Measurements from ENCODE around the gene SGK2.
"Not testable (repeated sequence)": the region's sequence is repeated elsewhere in the genome, so short reads cannot be mapped to it uniquely, and the experiment has no call there.

SGK2 gene

GRCh38 chr20:43564993-43565757, 6.3 kb downstream of the SGK2 start:
- DNase-seq, result no peak

GRCh38 chr20:43565758-43566104, 6.9 kb downstream of the SGK2 start:
- DNase-seq, result no peak

- DNase-seq, result no peak
Measured at GRCh38 chr20:43567477-43567876, 8.7 kb downstream of the SGK2 start.

GRCh38 chr20:43568706-43569105, 9.9 kb downstream of the SGK2 start:
- no peak for DNase-seq

GRCh38 chr20:43569282-43569681, 10.5 kb downstream of the SGK2 start:
- no peak for DNase-seq

GRCh38 chr20:43570496-43570895, 11.7 kb downstream of the SGK2 start:
- no peak for DNase-seq

- no peak for DNase-seq
Measured at GRCh38 chr20:43571310-43571709, 12.5 kb downstream of the SGK2 start.

- no peak for DNase-seq
Measured at GRCh38 chr20:43571771-43572170, 12.9 kb downstream of the SGK2 start.

- no peak for DNase-seq
Measured at GRCh38 chr20:43572891-43573290, 14.1 kb downstream of the SGK2 start.

- DNase-seq, result no peak
Measured at GRCh38 chr20:43576108-43576507, 17.3 kb downstream of the SGK2 start.

GRCh38 chr20:43579861-43580793, 21.3 kb downstream of the SGK2 start:
- DNase-seq, result peak in 1 of 3 experiments; percentile 5

- no peak for DNase-seq
Measured at GRCh38 chr20:43583133-43583864, 24.5 kb downstream of the SGK2 start.

- no peak for DNase-seq
Measured at GRCh38 chr20:43583982-43584432, 25.2 kb downstream of the SGK2 start.

GRCh38 chr20:43584448-43585136, 25.8 kb downstream of the SGK2 start:
- no peak for DNase-seq

GRCh38 chr20:43586641-43587040, 27.8 kb downstream of the SGK2 start:
- DNase-seq, result no peak

GRCh38 chr20:43588526-43588925, 29.7 kb downstream of the SGK2 start:
- not testable (repeated sequence) for DNase-seq

- no peak for DNase-seq
Measured at GRCh38 chr20:43590036-43590391, 31.2 kb downstream of the SGK2 start.

GRCh38 chr20:43590392-43591303, 31.8 kb downstream of the SGK2 start, which contains the start of gene IFT52:
TSS of gene IFT52 (plus strand) at chr20:43590937. CDS start at chr20:43594699, 3,762 bp downstream.
- peak; percentile 97 to 99 (median 99) for DNase-seq

GRCh38 chr20:43601960-43602359, 43.1 kb downstream of the SGK2 start:
- DNase-seq, result not testable (repeated sequence)

- DNase-seq, result no peak
Measured at GRCh38 chr20:43603124-43603523, 44.3 kb downstream of the SGK2 start.

GRCh38 chr20:43605715-43606114, 46.9 kb downstream of the SGK2 start:
- no peak for DNase-seq

All from NCI-H1417 (cell line).